HG03064 (cell line): Measurements from ENCODE around the gene ZNF518A.

Experiments
- ATAC-seq: cut with Tn5 transposase; IDR thresholded peaks from one replicate; pipeline ENCODE4 v1.9.1; 2021; ENCODE audit warnings: low read depth; ENCODE audit not compliant: unreplicated experiment

The ZNF518A gene

GRCh38 chr10:96129387-96130325 lies at the start of gene ZNF518A:
TSS of gene ZNF518A (plus strand) at chr10:96130297. CDS start at chr10:96156323, 26,026 bp downstream.
- peak; percentile 66 for ATAC-seq

- no peak for ATAC-seq
Measured at GRCh38 chr10:96082153-96082552, 47.9 kb upstream of the ZNF518A start.

GRCh38 chr10:96082748-96083147 lies 47.3 kb upstream of the ZNF518A start:
- no peak for ATAC-seq

- no peak for ATAC-seq
Measured at GRCh38 chr10:96089116-96089515, 41.0 kb upstream of the ZNF518A start.

GRCh38 chr10:96089670-96090462 lies 40.2 kb upstream of the ZNF518A start:
- ATAC-seq: peak; percentile 89

GRCh38 chr10:96090463-96090800 lies 39.7 kb upstream of the ZNF518A start:
- ATAC-seq: no peak

GRCh38 chr10:96092999-96093767 lies 36.9 kb upstream of the ZNF518A start:
- no peak for ATAC-seq

GRCh38 chr10:96093948-96094347 lies 36.1 kb upstream of the ZNF518A start:
- ATAC-seq: no peak

- no peak for ATAC-seq
Measured at GRCh38 chr10:96096958-96097357, 33.1 kb upstream of the ZNF518A start.

- ATAC-seq: no peak
Measured at GRCh38 chr10:96097865-96098264, 32.2 kb upstream of the ZNF518A start.

GRCh38 chr10:96107623-96108038 lies 22.5 kb upstream of the ZNF518A start:
- ATAC-seq: no peak

GRCh38 chr10:96112531-96112930 lies 17.6 kb upstream of the ZNF518A start:
- ATAC-seq: no peak

- no peak for ATAC-seq
Measured at GRCh38 chr10:96118604-96119450, 11.3 kb upstream of the ZNF518A start.

- no peak for ATAC-seq
Measured at GRCh38 chr10:96122824-96123223, 7.3 kb upstream of the ZNF518A start.

- no peak for ATAC-seq
Measured at GRCh38 chr10:96124230-96125141, 5.6 kb upstream of the ZNF518A start.

- ATAC-seq: no peak
Measured at GRCh38 chr10:96125142-96125515, 5.0 kb upstream of the ZNF518A start.

GRCh38 chr10:96130326-96130995 lies 364 bp downstream of the ZNF518A start:
- ATAC-seq: peak; percentile 51

GRCh38 chr10:96131621-96132020 lies 1.5 kb downstream of the ZNF518A start:
- ATAC-seq: no peak
